ENCODE data around the gene TRIM44. TPM values are rescaled to one million over a fixed set of nuclear protein-coding genes. Genes with fewer than 3 reads are reported as not detected.

Gene TRIM44
- total RNA-seq, 2 experiments from 2014 or later: 11.3 to 19.9 TPM

GRCh38 chr11:35635933-35636332, 26.6 kb upstream of the TRIM44 start:
- Histone ChIP-seq H3K9me3 (ENCODE audit: low read length) (no peaks in the 10 kb centered on the region), H3K79me2 (ENCODE audit: insufficient read depth, low read depth, low read length) (no peaks in the 10 kb centered on the region), H3K4me2 (ENCODE audit: low read length) (no peak overlapping the region), H3K27ac (ENCODE audit: low read depth, low read length, poor library complexity, severe bottlenecking) (no peak overlapping the region), H3K9me2 (ENCODE audit: insufficient read depth, low read length) (no peaks in the 10 kb centered on the region), H3K36me3 (ENCODE audit: insufficient read depth, low read length) (no peaks in the 10 kb centered on the region), H3K4me3 (ENCODE audit: low read depth, low read length, poor library complexity, severe bottlenecking) (no peak overlapping the region), H3K4me1 (ENCODE audit: insufficient read depth, low read length, poor library complexity, severe bottlenecking) (no peaks in the 10 kb centered on the region), H2AFZ (ENCODE audit: low read length) (no peak overlapping the region), H4K20me1 (ENCODE audit: insufficient read depth, low read length) (no peaks in the 10 kb centered on the region)
- CTCF ChIA-PET (ENCODE audit: unreplicated experiment): no interaction called here
- intact Hi-C loops (cut with micrococcal nuclease; ENCODE audit: unreplicated experiment): no loop called here
- no TSS peak for BruUV-seq (replicated peaks)
- TF ChIP-seq CTCF (conservative IDR thresholded peaks at IDR 0.05; ENCODE audit: low read length) (no peak), EZH2phosphoT487 (IDR thresholded peaks at IDR 0.05; ENCODE audit: borderline replicate concordance, low read depth, low read length) (no peak)
- no peak for DNase-seq (ENCODE audit: low spot score)
- POLR2A ChIA-PET: no interaction called here

- Histone ChIP-seq H2AFZ (ENCODE audit: low read length) (no peak overlapping the region), H3K4me2 (ENCODE audit: low read length) (no peak overlapping the region), H3K9me2 (ENCODE audit: insufficient read depth, low read length) (no peaks in the 10 kb centered on the region), H3K4me3 (ENCODE audit: low read depth, low read length, poor library complexity, severe bottlenecking) (no peak overlapping the region), H4K20me1 (ENCODE audit: insufficient read depth, low read length) (no peaks in the 10 kb centered on the region), H3K9me3 (ENCODE audit: low read length) (no peaks in the 10 kb centered on the region), H3K27ac (ENCODE audit: low read depth, low read length, poor library complexity, severe bottlenecking) (no peak overlapping the region), H3K36me3 (ENCODE audit: insufficient read depth, low read length) (no peaks in the 10 kb centered on the region), H3K4me1 (ENCODE audit: insufficient read depth, low read length, poor library complexity, severe bottlenecking) (no peaks in the 10 kb centered on the region), H3K79me2 (ENCODE audit: insufficient read depth, low read depth, low read length) (no peaks in the 10 kb centered on the region)
- no TSS peak for BruUV-seq (replicated peaks)
- intact Hi-C loops (cut with micrococcal nuclease; ENCODE audit: unreplicated experiment): no loop called here
- TF ChIP-seq CTCF (conservative IDR thresholded peaks at IDR 0.05; ENCODE audit: low read length) (no peak), EZH2phosphoT487 (IDR thresholded peaks at IDR 0.05; ENCODE audit: borderline replicate concordance, low read depth, low read length) (no peak)
- DNase-seq (ENCODE audit: low spot score): no peak
- ChIA-PET POLR2A (no interaction called here), CTCF (ENCODE audit: unreplicated experiment) (no interaction called here)
Measured at GRCh38 chr11:35639591-35640179, 22.9 kb upstream of the TRIM44 start.

- intact Hi-C loops (cut with micrococcal nuclease; ENCODE audit: unreplicated experiment): no loop called here
- Histone ChIP-seq H3K4me2 (ENCODE audit: low read length) (no peak overlapping the region), H4K20me1 (ENCODE audit: insufficient read depth, low read length) (no peaks in the 10 kb centered on the region), H3K79me2 (ENCODE audit: insufficient read depth, low read depth, low read length) (no peaks in the 10 kb centered on the region), H2AFZ (ENCODE audit: low read length) (no peak overlapping the region), H3K4me1 (ENCODE audit: insufficient read depth, low read length, poor library complexity, severe bottlenecking) (no peaks in the 10 kb centered on the region), H3K4me3 (ENCODE audit: low read depth, low read length, poor library complexity, severe bottlenecking) (no peak overlapping the region), H3K9me3 (ENCODE audit: low read length) (no peaks in the 10 kb centered on the region), H3K27ac (ENCODE audit: low read depth, low read length, poor library complexity, severe bottlenecking) (no peak overlapping the region), H3K36me3 (ENCODE audit: insufficient read depth, low read length) (no peaks in the 10 kb centered on the region), H3K9me2 (ENCODE audit: insufficient read depth, low read length) (no peaks in the 10 kb centered on the region)
- ChIA-PET CTCF (ENCODE audit: unreplicated experiment) (no interaction called here), POLR2A (no interaction called here)
- DNase-seq (ENCODE audit: low spot score): no peak
- BruUV-seq (replicated peaks): no TSS peak
- TF ChIP-seq CTCF (conservative IDR thresholded peaks at IDR 0.05; ENCODE audit: low read length) (no peak), EZH2phosphoT487 (IDR thresholded peaks at IDR 0.05; ENCODE audit: borderline replicate concordance, low read depth, low read length) (no peak)
Measured at GRCh38 chr11:35641171-35641897, 21.2 kb upstream of the TRIM44 start.
